Activated naive CD4-positive, alpha-beta T cell treated with anti-CD3 and anti-CD28 coated beads, Interleukin-2, amount 50 U/mL, for 16 hours (primary cell): Measurements from ENCODE around the gene ADGRG6.

Source experiments
- DNase-seq: peaks from one replicate; pipeline ENCODE4 v3.0.0-alpha.2; 2020

The ADGRG6 gene

GRCh38 chr6:142354650-142355049 is 52.8 kb downstream of the ADGRG6 start:
- DNase-seq: no peak

GRCh38 chr6:142355520-142356174 is 53.8 kb downstream of the ADGRG6 start:
- DNase-seq: no peak

GRCh38 chr6:142356201-142356883 is 54.5 kb downstream of the ADGRG6 start:
- DNase-seq: no peak

DNA sequence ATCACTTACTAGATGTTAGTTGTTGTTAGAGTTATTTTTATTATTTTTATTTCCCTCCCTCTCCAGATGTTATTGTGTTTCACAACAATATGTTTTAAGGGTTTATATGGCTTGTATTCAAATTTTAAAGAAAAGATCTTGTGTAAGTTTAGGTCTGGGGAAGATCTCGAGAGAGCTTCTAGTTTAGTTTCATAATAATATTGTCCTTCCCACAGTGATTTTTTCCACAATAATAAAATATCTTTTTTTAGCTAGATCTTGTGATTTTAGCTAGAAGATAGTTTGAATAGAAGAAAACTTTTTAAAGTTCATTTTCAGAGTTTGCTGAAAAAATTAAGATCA is 55.0 kb downstream of the ADGRG6 start:
- DNase-seq: no peak

DNA sequence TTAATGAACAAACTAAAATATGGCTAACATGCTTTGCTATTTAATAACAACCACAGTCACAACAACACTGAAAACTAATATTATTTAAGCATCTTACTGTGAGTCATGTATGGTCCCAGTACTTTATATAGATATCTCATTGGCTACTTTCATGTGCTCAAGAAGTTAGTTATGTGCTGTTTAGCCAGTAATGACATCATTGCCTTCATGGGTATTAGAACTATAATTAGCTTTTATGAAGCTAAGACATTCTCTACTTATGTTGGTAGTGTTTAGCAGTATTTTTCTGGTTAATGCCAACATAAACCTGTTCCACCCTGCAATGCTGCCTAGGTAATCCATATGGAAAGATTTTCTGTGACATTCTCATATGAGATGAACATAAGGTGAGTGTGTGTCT is 56.1 kb downstream of the ADGRG6 start:
- no peak for DNase-seq

DNA sequence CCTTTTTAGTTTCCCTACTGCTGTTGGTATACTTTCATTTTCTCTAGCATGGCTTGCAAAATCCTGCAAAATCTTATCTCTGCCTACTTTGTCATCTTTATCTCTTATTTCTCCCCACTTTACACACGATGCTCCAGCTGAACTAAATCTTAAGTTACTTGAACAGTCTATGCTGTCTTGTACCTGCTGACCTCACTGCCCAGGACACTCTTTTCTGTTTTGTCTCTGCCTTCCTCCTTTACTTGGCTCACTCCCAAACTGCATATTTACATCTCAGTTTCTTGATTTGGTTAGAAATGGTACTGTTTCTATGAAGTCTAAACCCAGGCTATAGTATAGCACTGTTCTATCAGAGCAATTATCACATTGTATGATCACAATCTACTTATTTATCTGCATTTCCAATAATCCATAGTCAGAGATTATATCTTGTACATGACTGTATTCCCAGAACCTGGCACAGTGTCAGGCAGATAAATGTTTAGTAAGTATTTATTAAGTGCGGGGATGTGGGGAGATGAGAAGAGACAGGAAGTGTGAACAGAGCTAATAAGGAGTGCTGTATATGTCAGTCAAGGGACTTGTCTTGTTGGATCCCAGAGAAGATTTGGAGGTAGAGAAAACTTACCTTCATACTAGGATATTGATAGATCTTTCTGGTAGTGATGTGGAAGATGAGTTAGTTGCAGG is 57.6 kb downstream of the ADGRG6 start:
- DNase-seq: no peak

DNA sequence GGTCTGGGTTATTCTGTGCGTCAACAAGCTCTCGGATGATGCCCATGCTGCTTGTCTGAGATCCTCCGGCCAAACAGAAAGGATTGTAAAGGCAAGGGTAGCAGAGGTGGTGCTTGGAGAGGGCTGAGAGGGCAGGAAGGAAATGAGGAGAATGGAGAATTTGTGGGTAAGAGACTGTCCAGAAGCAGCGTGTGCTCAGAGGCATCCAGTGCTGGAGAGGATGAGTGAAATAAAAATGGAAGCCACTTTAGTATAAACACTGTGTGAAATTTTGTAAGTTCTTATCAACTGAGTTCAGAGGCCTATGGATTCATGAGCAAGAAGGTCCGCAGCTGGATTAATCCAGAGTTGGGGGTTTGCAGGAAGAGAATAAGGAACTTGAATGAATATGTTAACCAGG is 59.5 kb downstream of the ADGRG6 start:
- DNase-seq: no peak

GRCh38 chr6:142361779-142362750 is 60.3 kb downstream of the ADGRG6 start:
- no peak for DNase-seq

DNA sequence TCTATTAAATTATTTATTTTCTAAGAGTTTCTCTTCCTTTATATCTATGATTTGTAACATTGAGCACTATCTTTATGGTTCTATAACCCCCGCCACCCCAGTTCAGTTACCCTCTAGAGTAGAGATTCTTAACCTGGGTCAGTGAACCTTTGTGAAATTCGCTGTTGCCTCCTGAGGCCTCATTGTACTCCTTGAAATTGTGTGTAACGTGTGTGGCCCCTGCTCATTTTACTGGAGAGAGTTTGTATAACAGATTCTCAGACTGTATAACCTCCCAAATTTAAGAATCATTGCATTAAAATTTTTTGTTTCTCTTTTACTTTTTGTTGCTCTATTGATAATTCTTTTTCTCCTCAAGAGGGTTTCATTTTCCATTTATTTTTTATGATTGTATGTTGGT is 65.3 kb downstream of the ADGRG6 start:
- no peak for DNase-seq

DNA sequence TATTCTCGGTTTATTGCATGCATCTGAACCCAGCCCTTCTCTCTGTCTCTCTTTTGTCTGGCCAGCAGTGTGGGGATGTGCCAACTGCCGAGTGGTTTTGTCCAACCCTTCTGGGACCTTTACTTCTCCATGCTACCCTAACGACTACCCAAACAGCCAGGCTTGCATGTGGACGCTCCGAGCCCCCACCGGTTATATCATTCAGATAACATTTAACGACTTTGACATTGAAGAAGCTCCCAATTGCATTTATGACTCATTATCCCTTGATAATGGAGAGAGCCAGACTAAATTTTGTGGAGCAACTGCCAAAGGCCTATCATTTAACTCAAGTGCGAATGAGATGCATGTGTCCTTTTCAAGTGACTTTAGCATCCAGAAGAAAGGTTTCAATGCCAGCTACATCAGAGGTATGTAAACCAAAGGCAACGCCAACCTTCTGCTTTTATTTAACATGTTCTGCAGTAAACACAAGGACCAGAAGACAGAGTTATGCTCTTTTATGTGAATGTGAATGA is 65.8 kb downstream of the ADGRG6 start:
- no peak for DNase-seq

- no peak for DNase-seq
Observed at GRCh38 chr6:142369266-142369665, 67.5 kb downstream of the ADGRG6 start.

- DNase-seq: no peak
Observed at GRCh38 chr6:142372348-142372747, 70.5 kb downstream of the ADGRG6 start.

- DNase-seq: no peak
Observed at GRCh38 chr6:142373268-142374090, 71.7 kb downstream of the ADGRG6 start.

DNA sequence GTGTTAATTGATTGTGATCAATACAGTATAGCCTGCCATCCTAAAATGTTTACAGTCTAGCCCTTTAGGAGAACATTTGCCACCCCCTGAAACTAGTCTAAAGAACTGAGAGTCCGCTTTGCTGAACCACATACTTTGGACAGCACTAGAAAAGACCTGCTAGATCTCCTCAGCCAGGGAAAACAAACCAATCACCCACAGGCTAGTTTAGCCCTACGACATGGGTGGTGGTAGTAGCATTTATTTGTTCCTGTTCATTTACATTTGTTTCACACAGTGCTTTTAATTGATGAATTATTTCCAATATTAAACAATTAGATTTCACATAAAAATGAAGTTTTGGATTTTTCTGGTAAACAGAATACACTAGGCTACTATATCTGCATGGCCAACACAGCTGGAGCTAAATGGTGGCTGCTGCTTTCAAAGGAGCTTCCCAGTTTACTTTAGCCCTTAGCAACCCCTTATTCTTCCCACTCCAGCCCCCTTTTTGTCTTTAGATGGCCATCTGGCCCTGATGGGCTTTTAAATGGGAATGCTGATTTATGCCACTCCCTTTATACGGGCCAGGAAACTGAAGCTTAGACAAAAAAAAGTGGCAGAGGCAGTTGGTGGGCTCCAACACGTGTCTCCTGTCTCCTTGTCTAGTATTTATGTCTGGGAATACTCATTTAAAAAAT is 72.4 kb downstream of the ADGRG6 start:
- DNase-seq: no peak

DNA sequence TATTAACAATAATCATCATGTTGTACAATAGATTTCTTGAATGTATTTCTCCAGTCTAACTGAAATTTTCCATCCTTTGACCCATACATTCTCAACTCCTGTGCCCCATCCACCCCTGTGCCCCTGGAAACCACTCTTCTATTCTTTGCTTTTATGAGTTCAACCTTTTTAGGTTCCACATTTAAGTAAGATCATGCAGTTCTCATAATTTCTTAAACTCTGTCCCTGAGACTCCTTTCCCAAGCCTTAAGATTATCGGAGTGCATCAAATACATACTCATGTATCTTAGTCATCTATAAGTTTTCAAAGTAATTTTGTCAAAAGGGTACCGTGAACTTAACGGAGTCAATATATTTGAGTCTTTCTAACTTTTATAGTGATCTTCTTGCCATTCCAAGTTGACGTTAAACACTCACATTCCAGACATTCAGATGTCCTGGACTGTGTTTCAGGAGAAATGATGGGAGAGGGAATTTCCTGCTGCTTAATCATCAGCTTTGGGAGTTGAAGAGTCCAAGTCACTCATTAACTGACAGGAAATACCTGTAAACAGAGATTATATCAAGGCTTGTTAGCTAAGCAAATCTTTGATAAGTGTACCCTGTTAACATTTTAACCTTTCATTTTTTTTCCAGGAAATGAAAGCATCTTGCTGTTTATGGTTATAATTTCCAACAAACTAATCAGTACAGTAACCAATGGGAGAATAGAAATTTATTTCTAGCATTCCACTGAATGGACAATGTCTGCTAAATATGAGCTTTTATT is 73.3 kb downstream of the ADGRG6 start:
- no peak for DNase-seq

DNA sequence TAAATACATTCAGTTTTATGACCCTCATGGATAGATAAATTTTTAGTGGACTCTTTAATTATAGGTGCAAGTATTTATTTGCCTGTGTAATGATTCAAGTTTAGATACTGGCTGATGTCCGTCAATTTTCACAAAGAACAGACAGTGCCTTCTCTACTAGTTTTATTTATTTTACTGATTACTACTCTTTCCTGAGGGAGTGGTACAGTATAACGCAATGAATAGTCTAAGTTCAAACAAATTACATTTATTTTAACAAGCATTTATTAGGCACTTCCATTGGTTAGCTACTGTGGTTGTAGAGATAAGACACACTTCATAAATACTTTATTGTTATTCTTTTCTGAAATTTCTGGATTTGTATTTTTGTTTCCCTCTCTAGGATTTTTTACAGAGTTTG is 74.3 kb downstream of the ADGRG6 start:
- no peak for DNase-seq

DNA sequence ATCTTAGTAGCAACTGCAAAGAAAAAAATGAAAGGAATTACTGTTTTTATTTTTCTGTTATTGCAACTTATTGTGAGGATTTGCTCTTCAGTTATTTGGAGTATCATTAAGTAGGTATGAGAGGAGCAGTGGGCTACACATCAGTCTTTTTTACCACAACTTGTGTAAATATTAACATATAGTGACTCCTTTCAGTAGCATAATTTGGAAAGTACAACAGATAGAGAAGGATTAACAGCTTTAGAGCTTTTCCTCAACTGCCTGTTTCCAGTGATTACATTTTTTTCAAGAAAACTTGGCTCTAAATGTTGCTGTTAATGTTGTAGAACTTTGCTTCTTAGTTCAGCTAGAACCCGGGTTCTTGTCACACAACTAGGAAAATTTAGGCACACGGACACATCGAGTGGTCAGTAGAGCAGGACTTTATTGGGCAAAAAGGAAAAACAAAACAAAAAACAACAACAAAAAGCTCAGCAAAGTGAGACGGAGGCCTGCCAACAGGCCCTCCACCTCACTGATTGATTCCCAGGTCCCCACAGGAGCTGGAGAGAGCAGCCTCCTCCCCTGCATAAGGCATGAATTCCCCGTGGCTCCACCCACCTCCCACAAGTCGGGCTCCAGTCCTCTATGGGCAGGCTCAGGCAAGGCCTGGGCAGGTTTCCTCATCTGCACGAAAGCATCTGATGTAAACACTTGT is 75.1 kb downstream of the ADGRG6 start:
- no peak for DNase-seq

DNA sequence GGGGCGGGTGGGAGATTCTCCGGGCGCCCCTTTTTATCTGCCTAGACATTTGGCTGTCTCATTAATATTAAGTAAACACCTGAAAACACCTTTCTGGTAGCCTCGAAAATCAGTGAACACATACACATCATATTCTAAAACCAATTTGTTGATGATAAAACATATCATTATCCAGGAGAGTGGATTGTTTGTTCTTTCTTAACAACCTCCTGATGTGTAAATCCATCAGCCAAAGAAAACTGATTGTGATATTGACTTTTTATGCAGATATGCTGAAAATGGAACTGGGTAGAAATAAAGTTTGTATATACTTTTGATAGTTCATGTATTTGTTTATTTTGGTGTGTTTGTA is 75.7 kb downstream of the ADGRG6 start:
- DNase-seq: no peak

- DNase-seq: no peak
Observed at GRCh38 chr6:142378138-142378875, 76.5 kb downstream of the ADGRG6 start.
